HepG2 (cell line): Measurements from ENCODE around the gene BEST2. TPM values are rescaled to one million over a fixed set of nuclear protein-coding genes. Genes with fewer than 3 reads are reported as not detected.

ENCODE experiments used
- HNF4A ChIP-seq: sonication (generic); formaldehyde crosslinking; IDR thresholded peaks from 2 replicates; pipeline ENCODE4 v1.4.0; 2020; ENCODE audit warnings: missing genetic modification reagents
- IRF2 ChIP-seq: IDR thresholded peaks from 2 replicates; pipeline ENCODE4 v1.6.1; 2018; ENCODE audit warnings: missing genetic modification reagents, missing compliant biosample characterization
- POLR2AphosphoS5 ChIP-seq: IDR thresholded peaks from 2 replicates; pipeline ENCODE4 v1.6.1; 2012; ENCODE audit warnings: low read depth, low read length
- RARG ChIP-seq: sonication (generic); formaldehyde crosslinking; IDR thresholded peaks from 2 replicates; pipeline ENCODE4 v1.4.0; 2020; ENCODE audit warnings: low read depth, mild to moderate bottlenecking, missing genetic modification reagents
- RBM22 ChIP-seq: fragments of 200-400 bp; formaldehyde crosslinking; optimal IDR thresholded peaks from 2 replicates; pipeline ENCODE3; 2017; ENCODE audit warnings: mild to moderate bottlenecking, low read length, moderate library complexity
- SALL1 ChIP-seq: sonication (generic); formaldehyde crosslinking; IDR thresholded peaks from 2 replicates; pipeline ENCODE4 v1.8.0; 2022; ENCODE audit warnings: mild to moderate bottlenecking, missing genetic modification reagents
- SKI ChIP-seq: fragments of 450-650 bp; IDR thresholded peaks from one replicate; pipeline ENCODE4 v1.6.1; 2018; ENCODE audit warnings: mild to moderate bottlenecking; ENCODE audit not compliant: partially characterized antibody
- SPEN ChIP-seq: sonication (generic); formaldehyde crosslinking; IDR thresholded peaks from 2 replicates; pipeline ENCODE4 v1.5.1; 2020; ENCODE audit warnings: low read depth, mild to moderate bottlenecking, missing genetic modification reagents
- SRSF9 ChIP-seq: fragments of 200-400 bp; formaldehyde crosslinking; IDR thresholded peaks from 2 replicates; pipeline ENCODE4 v1.6.1; 2018; ENCODE audit warnings: borderline replicate concordance, mild to moderate bottlenecking, low read depth, low read length; ENCODE audit not compliant: insufficient read depth, poor library complexity, severe bottlenecking
- STAG1 ChIP-seq: sonication (generic); formaldehyde crosslinking; IDR thresholded peaks from 2 replicates; pipeline ENCODE4 v1.4.0; 2020; ENCODE audit warnings: missing genetic modification reagents
- TP53 ChIP-seq: sonication (generic); formaldehyde crosslinking; conservative IDR thresholded peaks from 2 replicates; pipeline ENCODE4 v1.4.0; 2020; ENCODE audit warnings: missing genetic modification reagents
- ZNF10 ChIP-seq: sonication (generic); formaldehyde crosslinking; IDR thresholded peaks from 2 replicates; pipeline ENCODE4 v1.4.0; 2020; ENCODE audit warnings: mild to moderate bottlenecking, low read depth, missing genetic modification reagents, borderline replicate concordance
- ZNF101 ChIP-seq: sonication (generic); formaldehyde crosslinking; IDR thresholded peaks from 2 replicates; pipeline ENCODE4 v1.4.0; 2020; ENCODE audit warnings: mild to moderate bottlenecking, low read depth, missing genetic modification reagents, borderline replicate concordance
- ZNF207 ChIP-seq: fragments of 450-650 bp; IDR thresholded peaks from 2 replicates; pipeline ENCODE4 v1.6.1; 2016; ENCODE audit warnings: antibody characterized with exemption, borderline replicate concordance
- ZNF292 ChIP-seq: sonication (generic); formaldehyde crosslinking; IDR thresholded peaks from 2 replicates; pipeline ENCODE4 v1.8.1; 2022; ENCODE audit warnings: mild to moderate bottlenecking, low read depth, missing genetic modification reagents, borderline replicate concordance
- ZNF660 ChIP-seq: sonication (generic); formaldehyde crosslinking; IDR thresholded peaks from 2 replicates; pipeline ENCODE4 v1.5.1; 2020; ENCODE audit warnings: mild to moderate bottlenecking, low read depth, missing genetic modification reagents, borderline replicate concordance
- ZNF674 ChIP-seq: sonication (generic); formaldehyde crosslinking; IDR thresholded peaks from 2 replicates; pipeline ENCODE4 v1.5.0; 2020; ENCODE audit warnings: low read depth, mild to moderate bottlenecking, missing genetic modification reagents
- ZNF839 ChIP-seq: sonication (generic); formaldehyde crosslinking; IDR thresholded peaks from 2 replicates; pipeline ENCODE4 v1.4.0; 2020; ENCODE audit warnings: missing genetic modification reagents, mild to moderate bottlenecking, borderline replicate concordance
- polyA plus RNA-seq, 8 experiments: library from polyadenylated mRNA; depleted of rRNA in 3 of 8; stranded (reverse) in 7 of 8; unstranded in 1 of 8; fragments of >200 nt; fragmentation: Illumina TruSeq in 4 of 8; extraction: Trizol in 4 of 8; gene quantifications; 2 replicates each; pipeline versions ENCODE4 v1.2.1 to v1.2.3, GENCODE V29; 2011 to 2016; ENCODE audit warnings: low read depth in 4 of 8, missing spikeins in 1 of 8, mixed read lengths in 1 of 8; ENCODE audit not compliant: insufficient read depth in 1 of 8
- total RNA-seq, 5 experiments: library from RNA; depleted of rRNA; stranded (reverse); fragments of >200 nt; fragmentation: Illumina TruSeq; extraction: Trizol; gene quantifications; 2 replicates each; pipeline ENCODE4 v1.2.3, GENCODE V29; 2016; ENCODE audit warnings: low read depth in 1 of 5
- TF ChIP-seq, protein P1 (sequence below): sonication (generic); formaldehyde crosslinking; IDR thresholded peaks from 2 replicates; pipeline ENCODE4 v1.4.0; 2020; ENCODE audit warnings: missing genetic modification reagents, borderline replicate concordance
- TF ChIP-seq, protein P2 (sequence below): sonication (generic); formaldehyde crosslinking; IDR thresholded peaks from 2 replicates; pipeline ENCODE4 v1.4.0; 2020; ENCODE audit warnings: missing genetic modification reagents, borderline replicate concordance

Gene BEST2
- total and polyA plus RNA-seq, 2 of the 13 experiments (the other 11 are each of a cell fraction or from before 2014, with no cell fraction given): not detected

DNA sequence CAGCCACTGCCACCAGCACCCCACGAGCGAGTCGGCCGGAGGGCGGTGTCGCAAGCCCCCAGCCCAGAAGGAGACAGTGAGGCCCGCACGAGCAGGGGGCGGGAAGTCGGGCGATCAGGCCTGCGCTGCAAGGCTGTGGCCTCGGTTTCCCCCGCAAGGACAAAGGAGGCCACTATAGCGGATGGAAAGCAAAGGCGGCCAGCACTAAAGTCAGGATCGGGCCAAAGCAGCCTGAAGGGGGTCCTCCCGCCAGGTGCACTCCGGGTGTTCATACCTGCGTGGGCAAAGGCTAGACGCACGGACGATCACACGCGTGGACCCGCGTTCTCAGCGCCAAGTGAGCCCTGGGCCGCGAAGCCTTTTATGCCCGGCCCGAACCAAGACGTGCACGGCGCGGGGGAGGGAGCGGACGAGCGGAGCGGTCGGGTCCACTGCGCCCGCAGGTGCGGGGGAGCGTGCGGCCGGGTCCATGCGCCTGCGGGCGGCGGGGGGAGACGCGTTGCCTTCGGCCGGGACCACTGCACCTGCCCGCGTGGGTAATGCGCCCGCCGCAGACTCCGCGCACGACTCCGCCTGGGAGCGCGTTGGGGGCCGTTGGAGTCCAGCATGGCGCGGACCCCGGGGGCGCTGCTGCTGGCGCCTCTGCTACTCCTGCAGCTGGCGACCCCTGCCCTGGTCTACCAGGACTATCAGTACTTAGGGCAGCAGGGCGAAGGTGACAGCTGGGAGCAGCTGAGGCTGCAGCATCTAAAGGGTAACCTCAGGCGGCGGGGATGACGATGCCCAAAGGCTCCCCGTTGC lies 50.1 kb downstream of the BEST2 start, which contains the start of the genes PRDX2 and THSD8 (continued):
- TF ChIP-seq, protein P1, sequence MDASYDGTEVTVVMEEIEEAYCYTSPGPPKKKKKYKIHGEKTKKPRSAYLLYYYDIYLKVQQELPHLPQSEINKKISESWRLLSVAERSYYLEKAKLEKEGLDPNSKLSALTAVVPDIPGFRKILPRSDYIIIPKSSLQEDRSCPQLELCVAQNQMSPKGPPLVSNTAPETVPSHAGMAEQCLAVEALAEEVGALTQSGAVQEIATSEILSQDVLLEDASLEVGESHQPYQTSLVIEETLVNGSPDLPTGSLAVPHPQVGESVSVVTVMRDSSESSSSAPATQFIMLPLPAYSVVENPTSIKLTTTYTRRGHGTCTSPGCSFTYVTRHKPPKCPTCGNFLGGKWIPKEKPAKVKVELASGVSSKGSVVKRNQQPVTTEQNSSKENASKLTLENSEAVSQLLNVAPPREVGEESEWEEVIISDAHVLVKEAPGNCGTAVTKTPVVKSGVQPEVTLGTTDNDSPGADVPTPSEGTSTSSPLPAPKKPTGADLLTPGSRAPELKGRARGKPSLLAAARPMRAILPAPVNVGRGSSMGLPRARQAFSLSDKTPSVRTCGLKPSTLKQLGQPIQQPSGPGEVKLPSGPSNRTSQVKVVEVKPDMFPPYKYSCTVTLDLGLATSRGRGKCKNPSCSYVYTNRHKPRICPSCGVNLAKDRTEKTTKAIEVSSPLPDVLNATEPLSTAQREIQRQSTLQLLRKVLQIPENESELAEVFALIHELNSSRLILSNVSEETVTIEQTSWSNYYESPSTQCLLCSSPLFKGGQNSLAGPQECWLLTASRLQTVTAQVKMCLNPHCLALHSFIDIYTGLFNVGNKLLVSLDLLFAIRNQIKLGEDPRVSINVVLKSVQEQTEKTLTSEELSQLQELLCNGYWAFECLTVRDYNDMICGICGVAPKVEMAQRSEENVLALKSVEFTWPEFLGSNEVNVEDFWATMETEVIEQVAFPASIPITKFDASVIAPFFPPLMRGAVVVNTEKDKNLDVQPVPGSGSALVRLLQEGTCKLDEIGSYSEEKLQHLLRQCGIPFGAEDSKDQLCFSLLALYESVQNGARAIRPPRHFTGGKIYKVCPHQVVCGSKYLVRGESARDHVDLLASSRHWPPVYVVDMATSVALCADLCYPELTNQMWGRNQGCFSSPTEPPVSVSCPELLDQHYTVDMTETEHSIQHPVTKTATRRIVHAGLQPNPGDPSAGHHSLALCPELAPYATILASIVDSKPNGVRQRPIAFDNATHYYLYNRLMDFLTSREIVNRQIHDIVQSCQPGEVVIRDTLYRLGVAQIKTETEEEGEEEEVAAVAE: no peak
- TF ChIP-seq SALL1 (CRISPR knock-in tag) (peak; percentile 79; the same call in 1 of the 2 replicates), SKI (no peak), SPEN (peak; percentile 91), RARG (CRISPR knock-in tag) (peak; percentile 72; the same call in 1 of the 2 replicates), SRSF9 (no peak), RBM22 (no peak), ZNF207 (no peak), IRF2 (peak; percentile 76; the same call in 1 of the 2 replicates), TP53 (CRISPR knock-in tag) (no peak), ZNF839 (CRISPR knock-in tag) (no peak; the same call in 1 of the 2 replicates), STAG1 (no peak), ZNF674 (CRISPR knock-in tag) (no peak), HNF4A (peak; percentile 12; the same call in 1 of the 2 replicates), ZNF101 (CRISPR knock-in tag) (0 out of 2 replicates have a peak, but pooled peaks have one; percentile 39), ZNF10 (CRISPR knock-in tag) (no peak), POLR2AphosphoS5 (peak; percentile 98), ZNF292 (peak; percentile 20; the same call in 1 of the 2 replicates), ZNF660 (CRISPR knock-in tag) (no peak)
- TF ChIP-seq, protein P2, sequence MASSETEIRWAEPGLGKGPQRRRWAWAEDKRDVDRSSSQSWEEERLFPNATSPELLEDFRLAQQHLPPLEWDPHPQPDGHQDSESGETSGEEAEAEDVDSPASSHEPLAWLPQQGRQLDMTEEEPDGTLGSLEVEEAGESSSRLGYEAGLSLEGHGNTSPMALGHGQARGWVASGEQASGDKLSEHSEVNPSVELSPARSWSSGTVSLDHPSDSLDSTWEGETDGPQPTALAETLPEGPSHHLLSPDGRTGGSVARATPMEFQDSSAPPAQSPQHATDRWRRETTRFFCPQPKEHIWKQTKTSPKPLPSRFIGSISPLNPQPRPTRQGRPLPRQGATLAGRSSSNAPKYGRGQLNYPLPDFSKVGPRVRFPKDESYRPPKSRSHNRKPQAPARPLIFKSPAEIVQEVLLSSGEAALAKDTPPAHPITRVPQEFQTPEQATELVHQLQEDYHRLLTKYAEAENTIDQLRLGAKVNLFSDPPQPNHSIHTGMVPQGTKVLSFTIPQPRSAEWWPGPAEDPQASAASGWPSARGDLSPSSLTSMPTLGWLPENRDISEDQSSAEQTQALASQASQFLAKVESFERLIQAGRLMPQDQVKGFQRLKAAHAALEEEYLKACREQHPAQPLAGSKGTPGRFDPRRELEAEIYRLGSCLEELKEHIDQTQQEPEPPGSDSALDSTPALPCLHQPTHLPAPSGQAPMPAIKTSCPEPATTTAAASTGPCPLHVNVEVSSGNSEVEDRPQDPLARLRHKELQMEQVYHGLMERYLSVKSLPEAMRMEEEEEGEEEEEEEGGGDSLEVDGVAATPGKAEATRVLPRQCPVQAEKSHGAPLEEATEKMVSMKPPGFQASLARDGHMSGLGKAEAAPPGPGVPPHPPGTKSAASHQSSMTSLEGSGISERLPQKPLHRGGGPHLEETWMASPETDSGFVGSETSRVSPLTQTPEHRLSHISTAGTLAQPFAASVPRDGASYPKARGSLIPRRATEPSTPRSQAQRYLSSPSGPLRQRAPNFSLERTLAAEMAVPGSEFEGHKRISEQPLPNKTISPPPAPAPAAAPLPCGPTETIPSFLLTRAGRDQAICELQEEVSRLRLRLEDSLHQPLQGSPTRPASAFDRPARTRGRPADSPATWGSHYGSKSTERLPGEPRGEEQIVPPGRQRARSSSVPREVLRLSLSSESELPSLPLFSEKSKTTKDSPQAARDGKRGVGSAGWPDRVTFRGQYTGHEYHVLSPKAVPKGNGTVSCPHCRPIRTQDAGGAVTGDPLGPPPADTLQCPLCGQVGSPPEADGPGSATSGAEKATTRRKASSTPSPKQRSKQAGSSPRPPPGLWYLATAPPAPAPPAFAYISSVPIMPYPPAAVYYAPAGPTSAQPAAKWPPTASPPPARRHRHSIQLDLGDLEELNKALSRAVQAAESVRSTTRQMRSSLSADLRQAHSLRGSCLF (CRISPR knock-in tag): no peak
